DMS 273 treated with DMSO at 0.1 percent for 48 hours (cell line): ENCODE results near the gene SEC61B.

Source experiments
- DNase-seq: peaks from one replicate; lab custom pipeline; 2025; lab: John Stamatoyannopoulos, UW

Gene SEC61B

GRCh38 chr9:99274495-99274894 is 52.4 kb downstream of the SEC61B start:
- DNase-seq = no peak
